CD4-positive, CD25-positive, alpha-beta regulatory T cell (primary cell): Measurements from ENCODE around the gene BCAT1. TPM values are rescaled to one million over a fixed set of nuclear protein-coding genes. Genes with fewer than 3 reads are reported as not detected.
A peak's percentile ranks its signal among the peaks of the same experiment; 100 is the strongest.

Experiments
- ATAC-seq, 2 donors: fragments of 150-1000 bp; cut with Tn5 transposase; one replicate each; pipeline ENCODE4 v1.10.0; 2021; ENCODE audit warnings: low read depth in 2 of 2, moderate number of reproducible peaks in 2 of 2, moderate library complexity in 1 of 2
- DNase-seq, 3 donors: peaks; one replicate each; pipeline versions ENCODE4 v3.0.0 to v3.0.0-alpha.2; 2012 to 2022; ENCODE audit warnings: mixed read lengths in 1 of 3
- H3K27ac ChIP-seq: one replicate; pipeline ENCODE4 v1.7.0; 2013; ENCODE audit warnings: mild to moderate bottlenecking, low read length; ENCODE audit not compliant: insufficient read depth, poor library complexity, severe bottlenecking
- H3K27me3 ChIP-seq: one replicate; pipeline ENCODE4 v1.7.0; 2013; ENCODE audit warnings: low read length; ENCODE audit not compliant: control insufficient read depth, insufficient read depth
- H3K36me3 ChIP-seq: one replicate; pipeline ENCODE4 v1.7.0; 2013; ENCODE audit warnings: mild to moderate bottlenecking, low read length, moderate library complexity; ENCODE audit not compliant: control insufficient read depth, insufficient read depth
- H3K4me1 ChIP-seq: 2 replicates; pipeline ENCODE4 v1.7.0; 2013; ENCODE audit warnings: mild to moderate bottlenecking, low read length; ENCODE audit not compliant: insufficient read depth, control insufficient read depth, poor library complexity, severe bottlenecking
- H3K4me3 ChIP-seq: one replicate; pipeline ENCODE4 v1.7.0; 2013; ENCODE audit warnings: low read depth, mild to moderate bottlenecking, low read length, moderate library complexity
- H3K9me3 ChIP-seq, 2 experiments: 1 replicate in 1 of 2; 2 replicates in 1 of 2; pipeline ENCODE4 v1.7.0; 2013; ENCODE audit warnings: low read length in 2 of 2, mild to moderate bottlenecking in 1 of 2, moderate library complexity in 1 of 2; ENCODE audit not compliant: control insufficient read depth in 2 of 2
- H3K27ac Mint-ChIP-seq, 3 donors: one replicate each; pipeline ENCODE4 v1.8.0; 2020 to 2022; ENCODE audit warnings: mild to moderate bottlenecking in 3 of 3, mixed read lengths in 3 of 3, moderate library complexity in 2 of 3
- H3K27me3 Mint-ChIP-seq: one replicate; pipeline ENCODE4 v1.8.0; 2022; ENCODE audit warnings: mild to moderate bottlenecking, mixed read lengths
- H3K36me3 Mint-ChIP-seq: one replicate; pipeline ENCODE4 v1.8.0; 2020; ENCODE audit warnings: mixed read lengths
- H3K4me1 Mint-ChIP-seq, 4 donors: one replicate each; pipeline ENCODE4 v1.8.0; 2020 to 2022; ENCODE audit warnings: mixed read lengths in 4 of 4, mild to moderate bottlenecking in 1 of 4
- H3K4me3 Mint-ChIP-seq, 4 donors: one replicate each; pipeline ENCODE4 v1.8.0; 2020 to 2022; ENCODE audit warnings: mild to moderate bottlenecking in 4 of 4, mixed read lengths in 4 of 4, moderate library complexity in 3 of 4
- H3K9me3 Mint-ChIP-seq, 7 donors: one replicate each; pipeline ENCODE4 v1.8.0; 2020 to 2022; ENCODE audit warnings: mixed read lengths in 7 of 7, mild to moderate bottlenecking in 3 of 7, moderate library complexity in 2 of 7
- polyA plus RNA-seq, 4 donors: library from polyadenylated mRNA; unstranded; fragments of 300-500 nt; fragmentation: Illumina TruSeq; gene quantifications; one replicate each; pipeline ENCODE4 v1.2.3, GENCODE V29; 2021
- total RNA-seq: library from RNA; stranded (reverse); gene quantifications from one replicate; pipeline ENCODE4 v1.2.3, GENCODE V29; 2022

Gene BCAT1
- total and polyA plus RNA-seq, 5 donors from 2014 or later: 0.07 to 3.0 (median 0.75) TPM

GRCh38 chr12:24921251-24922038 is 27.5 kb downstream of the BCAT1 start:
- H3K4me3 ChIP-seq: no peak overlapping the region
- H3K9me3 ChIP-seq: no peaks in the 10 kb centered on the region
- Mint-ChIP-seq H3K27ac (peak overlapping the region in 1 of 3 donors; percentile 28), H3K27me3 (no peaks in the 10 kb centered on the region), H3K4me3 (no peak overlapping the region), H3K9me3 (peaks cover 0 to 5% (median 0%) of the 10 kb centered on the region in 7 donors), H3K36me3 (no peaks in the 10 kb centered on the region), H3K4me1 (peaks cover 0 to 7% (median 2%) of the 10 kb centered on the region in 4 donors)
- no peaks in the 10 kb centered on the region for H3K36me3 ChIP-seq
- no peak for DNase-seq
- no peak for ATAC-seq
- no peaks in the 10 kb centered on the region for H3K4me1 ChIP-seq
- no peak overlapping the region for H3K27ac ChIP-seq
- no peaks in the 10 kb centered on the region for H3K27me3 ChIP-seq

DNA sequence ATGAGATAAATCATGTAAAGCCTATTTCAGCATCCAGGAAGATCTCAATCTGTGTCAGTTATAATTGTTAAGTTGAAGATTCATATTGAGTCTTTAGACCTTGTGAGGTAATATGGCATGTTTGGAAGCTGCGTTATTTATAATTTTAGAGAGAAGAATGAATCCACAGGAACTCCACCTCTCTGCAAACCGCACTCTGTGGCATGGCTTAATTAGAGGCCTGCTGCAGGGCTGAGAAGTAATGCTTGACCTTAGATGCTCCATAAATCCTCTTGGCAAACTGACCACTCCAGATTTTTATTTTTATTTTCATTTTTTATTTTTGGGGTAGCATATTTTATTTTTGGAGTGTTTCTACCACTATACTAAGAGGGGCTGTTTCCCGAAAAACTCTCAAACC is 28.8 kb downstream of the BCAT1 start:
- Histone ChIP-seq H3K36me3 (no peaks in the 10 kb centered on the region), H3K4me1 (no peaks in the 10 kb centered on the region), H3K9me3 (no peaks in the 10 kb centered on the region), H3K27ac (no peak overlapping the region), H3K4me3 (no peak overlapping the region), H3K27me3 (no peaks in the 10 kb centered on the region)
- DNase-seq (no peak), ATAC-seq (no peak)
- Mint-ChIP-seq H3K4me1 (peaks cover 0 to 7% (median 2%) of the 10 kb centered on the region in 4 donors), H3K27me3 (no peaks in the 10 kb centered on the region), H3K9me3 (peaks cover 0 to 5% (median 0%) of the 10 kb centered on the region in 7 donors), H3K36me3 (no peaks in the 10 kb centered on the region), H3K27ac (no peak overlapping the region), H3K4me3 (no peak overlapping the region)

GRCh38 chr12:24919346-24920001 is 29.4 kb downstream of the BCAT1 start:
- Mint-ChIP-seq H3K4me3 (no peak overlapping the region), H3K36me3 (no peaks in the 10 kb centered on the region), H3K27ac (no peak overlapping the region), H3K9me3 (peaks cover 0 to 5% (median 0%) of the 10 kb centered on the region in 7 donors), H3K27me3 (no peaks in the 10 kb centered on the region), H3K4me1 (peaks cover 0 to 7% (median 2%) of the 10 kb centered on the region in 4 donors)
- Histone ChIP-seq H3K27ac (no peak overlapping the region), H3K36me3 (no peaks in the 10 kb centered on the region), H3K4me3 (no peak overlapping the region), H3K4me1 (no peaks in the 10 kb centered on the region), H3K9me3 (no peaks in the 10 kb centered on the region), H3K27me3 (no peaks in the 10 kb centered on the region)
- DNase-seq: peak in 1 of 3 donors; percentile 6
- no peak for ATAC-seq

- Mint-ChIP-seq H3K27me3 (peaks cover 4% of the 10 kb centered on the region), H3K4me3 (no peak overlapping the region), H3K36me3 (no peaks in the 10 kb centered on the region), H3K4me1 (peaks cover 0 to 7% (median 2%) of the 10 kb centered on the region in 4 donors), H3K9me3 (peaks cover 0 to 3% (median 0%) of the 10 kb centered on the region in 7 donors), H3K27ac (no peak overlapping the region)
- H3K27me3 ChIP-seq: no peaks in the 10 kb centered on the region
- H3K4me3 ChIP-seq: no peak overlapping the region
- H3K27ac ChIP-seq: no peak overlapping the region
- H3K9me3 ChIP-seq: no peaks in the 10 kb centered on the region
- H3K36me3 ChIP-seq: no peaks in the 10 kb centered on the region
- H3K4me1 ChIP-seq: no peaks in the 10 kb centered on the region
- ATAC-seq (no peak), DNase-seq (no peak)
These were observed 30.3 kb downstream of the BCAT1 start for GRCh38 chr12:24918596-24918995.

- ATAC-seq (no peak), DNase-seq (no peak)
- Histone ChIP-seq H3K27me3 (no peaks in the 10 kb centered on the region), H3K4me3 (no peak overlapping the region), H3K36me3 (no peaks in the 10 kb centered on the region), H3K9me3 (no peaks in the 10 kb centered on the region), H3K4me1 (no peaks in the 10 kb centered on the region), H3K27ac (no peak overlapping the region)
- Mint-ChIP-seq H3K9me3 (peaks cover 0 to 1% (median 0%) of the 10 kb centered on the region in 7 donors), H3K27me3 (peaks cover 7% of the 10 kb centered on the region), H3K36me3 (no peaks in the 10 kb centered on the region), H3K27ac (no peak overlapping the region), H3K4me1 (no peaks in the 10 kb centered on the region), H3K4me3 (no peak overlapping the region)
These were observed 33.4 kb downstream of the BCAT1 start for GRCh38 chr12:24915501-24915900.

DNA sequence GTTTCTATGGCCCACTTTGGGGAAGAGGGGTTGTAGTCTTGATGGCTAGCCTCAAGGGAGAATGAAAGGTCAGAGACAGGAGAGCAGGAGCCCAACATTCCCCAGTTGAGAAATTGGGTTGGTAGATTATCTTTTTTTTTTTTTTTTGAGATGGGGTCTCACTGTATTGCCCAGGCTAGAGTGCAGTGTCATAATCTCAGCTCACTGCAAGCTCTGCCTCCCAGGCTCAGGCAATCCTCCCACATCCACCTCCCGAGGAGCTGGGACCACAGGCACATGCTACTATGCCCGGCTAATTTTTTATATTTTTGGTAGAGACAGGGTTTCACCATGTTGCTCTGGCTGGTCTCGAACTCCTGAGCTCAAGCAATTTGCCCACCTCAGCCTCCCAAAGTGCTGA is 34.9 kb downstream of the BCAT1 start:
- H3K4me3 Mint-ChIP-seq: no peak overlapping the region
- no peaks in the 10 kb centered on the region for H3K4me1 Mint-ChIP-seq
- peaks cover 7% of the 10 kb centered on the region for H3K27me3 Mint-ChIP-seq
- no peak overlapping the region for H3K27ac ChIP-seq
- no peak overlapping the region for H3K27ac Mint-ChIP-seq
- H3K27me3 ChIP-seq: no peaks in the 10 kb centered on the region
- no peaks in the 10 kb centered on the region for H3K9me3 ChIP-seq
- ATAC-seq (no peak), DNase-seq (no peak)
- no peaks in the 10 kb centered on the region for H3K36me3 Mint-ChIP-seq
- no peak overlapping the region for H3K4me3 ChIP-seq
- H3K9me3 Mint-ChIP-seq: no peaks in the 10 kb centered on the region
- H3K36me3 ChIP-seq: no peaks in the 10 kb centered on the region
- H3K4me1 ChIP-seq: no peaks in the 10 kb centered on the region

DNA sequence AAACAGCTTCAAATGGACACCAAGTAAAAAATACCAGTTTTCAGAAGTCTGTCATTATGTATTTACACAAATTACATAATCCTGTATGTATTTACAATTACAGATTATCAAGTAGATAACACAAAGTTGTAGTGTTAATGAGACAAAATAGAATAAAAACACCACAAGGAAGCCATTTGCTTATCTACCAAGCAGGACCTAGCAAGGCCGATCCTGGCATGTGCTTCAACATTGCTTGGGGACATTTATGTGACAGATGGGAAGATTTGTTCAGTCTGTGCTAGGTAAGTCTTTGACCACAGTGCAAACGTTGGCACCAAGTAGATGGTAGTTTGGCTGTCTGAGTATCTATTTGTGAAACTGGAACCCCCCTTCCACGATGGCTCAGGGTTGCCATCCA is 35.8 kb downstream of the BCAT1 start:
- DNase-seq (no peak), ATAC-seq (no peak)
- Mint-ChIP-seq H3K4me1 (no peaks in the 10 kb centered on the region), H3K27me3 (peaks cover 7% of the 10 kb centered on the region), H3K36me3 (no peaks in the 10 kb centered on the region), H3K4me3 (no peak overlapping the region), H3K27ac (no peak overlapping the region), H3K9me3 (no peaks in the 10 kb centered on the region)
- Histone ChIP-seq H3K4me1 (no peaks in the 10 kb centered on the region), H3K9me3 (no peaks in the 10 kb centered on the region), H3K36me3 (no peaks in the 10 kb centered on the region), H3K4me3 (no peak overlapping the region), H3K27me3 (no peaks in the 10 kb centered on the region), H3K27ac (no peak overlapping the region)
